ENCODE results near the gene HOXA11.
A peak's percentile ranks its signal among the peaks of the same experiment; 100 is the strongest.

The HOXA11 gene

GRCh38 chr7:27185013-27185853, at the start of gene HOXA11:
TSS of gene HOXA11 (minus strand) at chr7:27185232. CDS start at chr7:27185144, 88 bp downstream.
- DNase-seq (ENCODE audit: low spot score), result no peak

- no peak for DNase-seq (ENCODE audit: low spot score)
Measured at GRCh38 chr7:27229448-27229847, 44.4 kb upstream of the HOXA11 start.

GRCh38 chr7:27224983-27225934, 40.2 kb upstream of the HOXA11 start:
- DNase-seq (ENCODE audit: low spot score), result no peak

GRCh38 chr7:27223941-27224575, 39.0 kb upstream of the HOXA11 start:
- DNase-seq (ENCODE audit: low spot score), result no peak

- DNase-seq (ENCODE audit: low spot score), result no peak
Measured at GRCh38 chr7:27221201-27221797, 36.3 kb upstream of the HOXA11 start.

GRCh38 chr7:27220440-27220955, 35.5 kb upstream of the HOXA11 start:
- DNase-seq (ENCODE audit: low spot score), result no peak

GRCh38 chr7:27219821-27220220, 34.8 kb upstream of the HOXA11 start:
- no peak for DNase-seq (ENCODE audit: low spot score)

- DNase-seq (ENCODE audit: low spot score), result no peak
Measured at GRCh38 chr7:27217951-27218350, 32.9 kb upstream of the HOXA11 start.

- no peak for DNase-seq (ENCODE audit: low spot score)
Measured at GRCh38 chr7:27215356-27215755, 30.3 kb upstream of the HOXA11 start.

GRCh38 chr7:27214239-27214950, 29.4 kb upstream of the HOXA11 start:
- no peak for DNase-seq (ENCODE audit: low spot score)

- DNase-seq (ENCODE audit: low spot score), result no peak
Measured at GRCh38 chr7:27213433-27214238, 28.6 kb upstream of the HOXA11 start.

GRCh38 chr7:27212497-27213432, 27.7 kb upstream of the HOXA11 start:
- no peak for DNase-seq (ENCODE audit: low spot score)

GRCh38 chr7:27211764-27212204, 26.8 kb upstream of the HOXA11 start:
- no peak for DNase-seq (ENCODE audit: low spot score)

GRCh38 chr7:27211084-27211446, 26.0 kb upstream of the HOXA11 start:
- no peak for DNase-seq (ENCODE audit: low spot score)

GRCh38 chr7:27210441-27211083, 25.5 kb upstream of the HOXA11 start:
- peak; percentile 42 for DNase-seq (ENCODE audit: low spot score)

GRCh38 chr7:27209933-27210440, 25.0 kb upstream of the HOXA11 start:
- no peak for DNase-seq (ENCODE audit: low spot score)

GRCh38 chr7:27208998-27209397, 24.0 kb upstream of the HOXA11 start:
- no peak for DNase-seq (ENCODE audit: low spot score)

- DNase-seq (ENCODE audit: low spot score), result no peak
Measured at GRCh38 chr7:27207348-27207985, 22.4 kb upstream of the HOXA11 start.
